H1 (cell line): ENCODE results near the gene RHEB. TPM values are rescaled to one million over a fixed set of nuclear protein-coding genes. Genes with fewer than 3 reads are reported as not detected.

Experiments used
- CTCF ChIA-PET: fragments of 300-600 bp; sonication (Branson Sonifier 250); formaldehyde crosslinking; loops from one replicate; lab custom pipeline; 2021; ENCODE audit not compliant: partially characterized antibody; lab: Charles Lee
- POLR2A ChIA-PET: fragments of 300-600 bp; sonication (Branson Sonifier 250); formaldehyde crosslinking; loops from one replicate; lab custom pipeline; 2021; ENCODE audit warnings: inconsistent platforms; ENCODE audit not compliant: partially characterized antibody; lab: Charles Lee
- DNase-seq, 2 experiments: peaks; one replicate each; pipeline versions ENCODE4 v3.0.0 to v3.0.0-alpha.2; 2010 to 2022; ENCODE audit warnings: low spot score in 2 of 2, low read depth in 1 of 2, mixed read lengths in 1 of 2
- FAIRE-seq: peaks from 2 replicates; lab custom pipeline; 2011; peaks lifted over from hg19 to GRCh38; lab: Jason Lieb, UNC
- H2AFZ ChIP-seq: 2 replicates; pipeline ENCODE4 v1.8.1; 2012; ENCODE audit warnings: low read length, inconsistent platforms
- H2AK5ac ChIP-seq: 2 replicates; pipeline ENCODE4 v1.6.1; 2013; ENCODE audit warnings: low read depth, low read length
- H2BK120ac ChIP-seq: replicated peaks from 2 replicates; pipeline ENCODE3; 2013; ENCODE audit warnings: low read depth, low read length, inconsistent platforms
- H2BK12ac ChIP-seq: 2 replicates; pipeline ENCODE4 v1.6.1; 2013; ENCODE audit warnings: low read depth, low read length
- H2BK15ac ChIP-seq: 2 replicates; pipeline ENCODE4 v1.6.1; 2013; ENCODE audit warnings: low read length
- H2BK20ac ChIP-seq: 2 replicates; pipeline ENCODE4 v1.6.1; 2013; ENCODE audit warnings: low read length
- H2BK5ac ChIP-seq: 2 replicates; pipeline ENCODE4 v1.6.1; 2013; ENCODE audit warnings: low read depth, low read length
- H3K14ac ChIP-seq: 2 replicates; pipeline ENCODE4 v1.6.1; 2013; ENCODE audit warnings: inconsistent platforms; ENCODE audit not compliant: insufficient read length
- H3K18ac ChIP-seq: 2 replicates; pipeline ENCODE4 v1.6.1; 2013; ENCODE audit warnings: low read length; ENCODE audit errors: extremely low read depth
- H3K23ac ChIP-seq: 2 replicates; pipeline ENCODE4 v1.6.1; 2013; ENCODE audit warnings: inconsistent platforms; ENCODE audit not compliant: insufficient read length
- H3K23me2 ChIP-seq: 2 replicates; pipeline ENCODE4 v1.6.1; 2013; ENCODE audit warnings: low read depth, low read length
- H3K27ac ChIP-seq: 2 replicates; pipeline ENCODE4 v1.6.1; 2011; ENCODE audit warnings: low read depth, low read length, inconsistent platforms
- H3K27me3 ChIP-seq, 4 experiments: replicated peaks in 1 of 4; 1 replicate in 1 of 4; 2 replicates in 3 of 4; pipeline versions ENCODE4 v1.6.1 to v1.8.1; 2011 to 2013; ENCODE audit warnings: low read length in 3 of 4, mild to moderate bottlenecking in 3 of 4, inconsistent platforms in 2 of 4, mixed read lengths in 2 of 4, moderate library complexity in 1 of 4; ENCODE audit not compliant: control insufficient read depth in 3 of 4, insufficient read depth in 3 of 4; ENCODE audit errors: extremely low read depth in 1 of 4
- H3K36me3 ChIP-seq, 4 experiments: 2 replicates each; pipeline versions ENCODE4 v1.6.1 to v1.8.1; 2011 to 2013; ENCODE audit warnings: mild to moderate bottlenecking in 4 of 4, low read length in 3 of 4, moderate library complexity in 2 of 4, control low read depth in 1 of 4, inconsistent platforms in 1 of 4; ENCODE audit not compliant: insufficient read depth in 4 of 4, control insufficient read depth in 2 of 4
- H3K4ac ChIP-seq: replicated peaks from 2 replicates; pipeline ENCODE3; 2013; ENCODE audit warnings: low read length, low read depth, mixed read lengths, inconsistent platforms; ENCODE audit not compliant: insufficient read length
- H3K4me1 ChIP-seq, 4 experiments: replicated peaks in 1 of 4; 1 replicate in 1 of 4; 2 replicates in 3 of 4; pipeline versions ENCODE4 v1.6.1 to v1.8.1; 2011 to 2013; ENCODE audit warnings: low read length in 3 of 4, inconsistent platforms in 2 of 4, mixed read lengths in 1 of 4; ENCODE audit not compliant: insufficient read depth in 4 of 4, control insufficient read depth in 3 of 4
- H3K4me2 ChIP-seq, 2 experiments: 2 replicates each; pipeline versions ENCODE4 v1.6.1 to v1.8.1; 2011 to 2013; ENCODE audit warnings: low read depth in 2 of 2, low read length in 2 of 2, control low read depth in 1 of 2, inconsistent platforms in 1 of 2, mild to moderate bottlenecking in 1 of 2; ENCODE audit not compliant: insufficient read depth in 1 of 2
- H3K4me3 ChIP-seq, 4 experiments: fragments of 200-600, 300-600 bp in 1 of 4; sonication (generic), shearing (Covaris generic), sonication (Bioruptor Twin) in 1 of 4; 2 replicates each; pipeline versions ENCODE4 v1.5.1 to v1.8.1; 2011 to 2016; ENCODE audit warnings: low read length in 4 of 4, low read depth in 3 of 4, control low read depth in 2 of 4, inconsistent platforms in 2 of 4, mild to moderate bottlenecking in 2 of 4, mixed read lengths in 1 of 4, moderate library complexity in 1 of 4; ENCODE audit not compliant: insufficient read depth in 2 of 4; ENCODE audit errors: extremely low read depth in 1 of 4
- H3K56ac ChIP-seq: replicated peaks from 2 replicates; pipeline ENCODE3; 2013; ENCODE audit warnings: low read depth, mild to moderate bottlenecking, mixed read lengths, low read length, inconsistent platforms; ENCODE audit not compliant: insufficient read length
- H3K79me1 ChIP-seq: 2 replicates; pipeline ENCODE4 v1.6.1; 2013; ENCODE audit warnings: low read depth, low read length, control low read depth
- H3K79me2 ChIP-seq, 2 experiments: 2 replicates each; pipeline versions ENCODE4 v1.6.1 to v1.8.1; 2012 to 2013; ENCODE audit warnings: low read length in 2 of 2, mild to moderate bottlenecking in 2 of 2, inconsistent platforms in 1 of 2; ENCODE audit not compliant: insufficient read depth in 2 of 2, control insufficient read depth in 1 of 2
- H3K9ac ChIP-seq, 4 experiments: replicated peaks in 1 of 4; 1 replicate in 1 of 4; 2 replicates in 3 of 4; pipeline versions ENCODE4 v1.6.1 to v1.8.1; 2011 to 2013; ENCODE audit warnings: low read depth in 3 of 4, low read length in 3 of 4, control low read depth in 2 of 4, mild to moderate bottlenecking in 2 of 4, moderate library complexity in 2 of 4, inconsistent platforms in 1 of 4; ENCODE audit errors: extremely low read depth in 1 of 4
- H3K9me3 ChIP-seq, 2 experiments: 2 replicates each; pipeline versions ENCODE4 v1.6.1 to v1.8.1; 2012 to 2013; ENCODE audit warnings: mild to moderate bottlenecking in 2 of 2, moderate library complexity in 2 of 2, control low read depth in 1 of 2, inconsistent platforms in 1 of 2, low read depth in 1 of 2, low read length in 1 of 2, mixed read lengths in 1 of 2; ENCODE audit not compliant: insufficient read depth in 2 of 2
- H4K20me1 ChIP-seq, 2 experiments: replicated peaks in 1 of 2; 2 replicates each; pipeline versions ENCODE3 to v1.8.1; 2011 to 2013; ENCODE audit warnings: inconsistent platforms in 2 of 2, low read length in 2 of 2, mild to moderate bottlenecking in 1 of 2; ENCODE audit not compliant: insufficient read depth in 2 of 2, control insufficient read depth in 1 of 2
- H4K5ac ChIP-seq: 2 replicates; pipeline ENCODE4 v1.6.1; 2013; ENCODE audit warnings: low read length, low read depth, mixed read lengths, inconsistent platforms; ENCODE audit not compliant: insufficient read length
- H4K8ac ChIP-seq: 2 replicates; pipeline ENCODE4 v1.8.0; 2013; ENCODE audit warnings: mild to moderate bottlenecking, moderate library complexity, low read length, inconsistent platforms; ENCODE audit not compliant: insufficient read depth; ENCODE audit errors: extremely low read depth
- H4K91ac ChIP-seq: replicated peaks from 2 replicates; pipeline ENCODE3; 2013; ENCODE audit warnings: low read length, mixed read lengths, inconsistent platforms; ENCODE audit not compliant: insufficient read length
- BCL11A ChIP-seq, 2 experiments: IDR thresholded peaks; one replicate each; pipeline ENCODE4 v1.6.1; 2011; ENCODE audit warnings: low read depth in 2 of 2, low read length in 2 of 2, mild to moderate bottlenecking in 2 of 2
- EGR1 ChIP-seq: IDR thresholded peaks from 2 replicates; pipeline ENCODE4 v1.6.1; 2011; ENCODE audit warnings: low read depth, low read length, borderline replicate concordance
- FOSL1 ChIP-seq: IDR thresholded peaks from 2 replicates; pipeline ENCODE4 v1.6.1; 2011; ENCODE audit warnings: mild to moderate bottlenecking, low read depth, low read length, moderate library complexity; ENCODE audit not compliant: insufficient read depth
- HDAC6 ChIP-seq: IDR thresholded peaks from one replicate; pipeline ENCODE4 v1.7.1; 2012; ENCODE audit warnings: low read depth, mild to moderate bottlenecking, inconsistent platforms, low read length, moderate library complexity
- KDM1A ChIP-seq: fragments of 200-600, 300-600 bp; sonication (generic); IDR thresholded peaks from 2 replicates; pipeline ENCODE4 v1.7.1; 2016; ENCODE audit warnings: mild to moderate bottlenecking, low read length, borderline replicate concordance
- POU5F1 ChIP-seq: IDR thresholded peaks from 2 replicates; pipeline ENCODE4 v1.6.1; 2011; ENCODE audit warnings: low read depth, mild to moderate bottlenecking, low read length, moderate library complexity
- RAD21 ChIP-seq, 2 experiments: IDR thresholded peaks in 1 of 2; conservative IDR thresholded peaks in 1 of 2; 2 replicates each; pipeline ENCODE4 v1.6.1; 2011; ENCODE audit warnings: low read depth in 2 of 2, low read length in 2 of 2, improper control_type of control experiment in 1 of 2, inconsistent platforms in 1 of 2, mild to moderate bottlenecking in 1 of 2, moderate library complexity in 1 of 2
- whole genome bisulfite sequencing, 2 experiments: shearing (Covaris generic) in 1 of 2; methylation state at CpG; one replicate each; pipeline versions ENCODE4 v1.1.6 to v1.1.7; 2013 to 2015; ENCODE audit warnings: low lambda C conversion rate in 2 of 2, mixed read lengths in 2 of 2, inconsistent platforms in 1 of 2, low coverage in 1 of 2, missing lambda C conversion rate in 1 of 2; ENCODE audit not compliant: insufficient replicate concordance in 2 of 2, insufficient coverage in 1 of 2, insufficient read length in 1 of 2; ENCODE audit errors: extremely low coverage in 1 of 2, missing lambda C conversion rate in 1 of 2; 5-methylcytosine and 5-hydroxymethylcytosine counted together
- polyA plus RNA-seq, 7 experiments: library from polyadenylated mRNA; depleted of rRNA in 3 of 7; stranded (reverse) in 5 of 7; unstranded in 2 of 7; fragments of >200 nt in 5 of 7; fragments of 200-250 nt in 2 of 7; gene quantifications; 1 replicate in 5 of 7; 2 replicates in 1 of 7; 4 replicates in 1 of 7; pipeline versions ENCODE4 v1.2.1 to v1.2.3, GENCODE V29; 2011 to 2013; ENCODE audit warnings: missing spikeins in 2 of 7, mixed read lengths in 2 of 7
- total RNA-seq: library from RNA; stranded (reverse); fragmentation: NEBNext Ultra II Directional; extraction: Animal tissue kit (Norgen Biotek cat#: 25700); gene quantifications from 2 replicates; pipeline ENCODE4 v1.2.1, GENCODE V29; 2021
- TF ChIP-seq, protein P1 (sequence below): IDR thresholded peaks from 2 replicates; pipeline ENCODE4 v1.6.1; 2011; ENCODE audit warnings: low read depth, mild to moderate bottlenecking, low read length; ENCODE audit not compliant: insufficient read depth

RHEB gene
- total and polyA plus RNA-seq, 2 of the 8 experiments (the other 6 are each of a cell fraction or from before 2014, with no cell fraction given): 60.8 to 132 TPM

DNA sequence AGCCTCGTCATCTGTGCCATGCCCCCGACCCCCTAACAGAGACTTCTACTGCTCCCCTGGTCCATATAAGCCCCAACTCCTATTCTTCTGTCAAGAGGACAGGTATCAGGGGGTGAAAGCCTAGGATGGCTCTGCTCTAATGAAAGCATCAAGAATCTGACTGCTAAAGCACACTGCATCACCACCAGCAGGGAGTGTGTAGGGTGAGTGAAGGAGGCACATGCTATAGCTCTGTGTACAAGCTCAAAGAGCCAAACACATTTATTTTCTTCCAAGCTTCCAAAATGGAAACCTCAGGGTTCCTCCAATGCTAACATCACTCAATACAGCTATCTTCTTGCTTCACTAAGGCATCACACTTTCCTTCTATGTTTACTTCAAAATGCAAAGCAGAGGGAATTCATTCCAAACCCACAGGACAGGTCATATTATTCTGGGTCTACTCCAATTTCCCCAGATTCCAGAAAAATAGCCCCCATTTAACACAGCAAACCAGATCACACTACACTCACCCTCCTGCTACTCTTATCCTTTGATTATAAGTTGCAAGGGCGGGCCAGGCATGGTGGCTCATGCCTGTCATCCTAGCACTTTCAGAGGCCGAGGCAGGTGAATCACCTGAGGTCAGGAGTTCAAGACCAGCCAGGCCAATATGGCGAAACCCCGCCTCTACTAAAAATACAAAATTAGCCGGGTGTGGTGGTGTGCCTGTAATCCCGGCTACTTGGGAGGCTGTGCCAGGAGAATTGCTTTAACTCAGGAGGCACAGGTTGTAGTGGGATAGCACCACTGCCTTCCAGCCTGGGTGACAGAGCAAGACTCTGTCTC lies 36.6 kb downstream of the RHEB start:
- H2BK12ac ChIP-seq: no peak overlapping the region
- POLR2A ChIA-PET: interaction anchor here (1.2 to 1.3 kb wide), 2 partner anchors 19 to 23 kb away, joined by 3 read pairs; no protein-coding TSS in a partner anchor
- peaks cover 6 to 8% of the 10 kb centered on the region in 2 experiments for H4K20me1 ChIP-seq
- no peak for TF ChIP-seq FOSL1
- TF ChIP-seq POU5F1: no peak
- TF ChIP-seq EGR1: no peak
- no peak for TF ChIP-seq KDM1A
- no peak for TF ChIP-seq BCL11A (IDR thresholded peaks at IDR 0.05; ENCODE audit: low read depth in 2 of 2, low read length in 2 of 2)
- no peak for TF ChIP-seq HDAC6
- TF ChIP-seq RAD21 (IDR thresholded peaks at IDR 0.05 in 1 of 2, conservative IDR thresholded peaks at IDR 0.05 in 1 of 2; ENCODE audit: low read depth in 2 of 2, low read length in 2 of 2): no peak
- TF ChIP-seq, protein P1, sequence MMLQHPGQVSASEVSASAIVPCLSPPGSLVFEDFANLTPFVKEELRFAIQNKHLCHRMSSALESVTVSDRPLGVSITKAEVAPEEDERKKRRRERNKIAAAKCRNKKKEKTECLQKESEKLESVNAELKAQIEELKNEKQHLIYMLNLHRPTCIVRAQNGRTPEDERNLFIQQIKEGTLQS: no peak

More for the DNA sequence above, 36.6 kb downstream of the RHEB start:
- Histone ChIP-seq H2BK15ac (no peak overlapping the region), H4K91ac (no peak overlapping the region), H3K79me2 (peaks cover 0 to 74% of the 10 kb centered on the region in 2 experiments; a peak in 2 of 4 replicates), H3K23ac (no peak overlapping the region), H2BK120ac (no peak overlapping the region), H4K8ac (no peak overlapping the region), H3K9ac (no peak overlapping the region), H2AFZ (no peak overlapping the region), H3K56ac (no peak overlapping the region), H3K4me1 (no peaks in the 10 kb centered on the region), H3K79me1 (peaks cover 8% of the 10 kb centered on the region), H3K4ac (no peak overlapping the region), H3K4me3 (no peak overlapping the region), H3K23me2 (no peaks in the 10 kb centered on the region), H4K5ac (no peak overlapping the region), H2BK20ac (no peak overlapping the region), H3K9me3 (no peaks in the 10 kb centered on the region), H3K27me3 (no peaks in the 10 kb centered on the region), H3K4me2 (no peak overlapping the region), H3K36me3 (peaks cover 11 to 38% (median 26%) of the 10 kb centered on the region in 4 experiments), H3K14ac (no peak overlapping the region), H2AK5ac (no peak overlapping the region), H2BK5ac (no peak overlapping the region), H3K27ac (no peak overlapping the region), H3K18ac (no peak overlapping the region)
- no peak for DNase-seq
- CTCF ChIA-PET: interaction anchor here (0.6 to 3.3 kb wide), 2 partner anchors 21 to 39 kb away, joined by 4 to 13 read pairs; no protein-coding TSS in a partner anchor
- no peak for FAIRE-seq
- WGBS, 2 experiments: 95% methylated on average over 8 of the region's 8 CpGs; no CpG with 5 or more reads in 1 of the 2 experiments
